PFSK-1 (cell line): ENCODE results near the gene ADAMTS15.

ENCODE experiments used
- FOXP2 ChIP-seq: optimal IDR thresholded peaks from 2 replicates; pipeline ENCODE3; 2011; ENCODE audit warnings: borderline replicate concordance, control low read depth, inconsistent platforms; ENCODE audit not compliant: insufficient read depth; ENCODE audit errors: extremely low read length, extremely low read depth
- POLR2AphosphoS5 ChIP-seq: IDR thresholded peaks from 2 replicates; pipeline ENCODE4 v1.6.1; 2012; ENCODE audit warnings: low read depth, mild to moderate bottlenecking, control low read depth, low read length, moderate library complexity
- REST ChIP-seq, 2 experiments: IDR thresholded peaks; 2 replicates each; pipeline versions ENCODE4 v1.6.1 to v1.8.0; 2011 to 2012; ENCODE audit warnings: low read depth in 2 of 2, low read length in 2 of 2, control low read depth in 1 of 2, inconsistent platforms in 1 of 2, mild to moderate bottlenecking in 1 of 2, moderate library complexity in 1 of 2; ENCODE audit not compliant: insufficient read depth in 1 of 2
- SIN3A ChIP-seq: IDR thresholded peaks from 2 replicates; pipeline ENCODE4 v1.6.1; 2012; ENCODE audit warnings: mild to moderate bottlenecking, low read length, moderate library complexity, borderline replicate concordance; ENCODE audit not compliant: insufficient read depth
- TAF1 ChIP-seq: IDR thresholded peaks from 2 replicates; pipeline ENCODE4 v1.6.1; 2012; ENCODE audit warnings: low read length, control low read depth, borderline replicate concordance; ENCODE audit not compliant: insufficient read depth

The ADAMTS15 gene

GRCh38 chr11:130437848-130438247 is 10.6 kb upstream of the ADAMTS15 start:
- no peak for TF ChIP-seq REST (IDR thresholded peaks at IDR 0.05; ENCODE audit: insufficient read depth in 1 of 2, low read depth in 2 of 2, low read length in 2 of 2)
- no peak for TF ChIP-seq SIN3A
- no peak for TF ChIP-seq FOXP2
- TF ChIP-seq TAF1, result no peak
- no peak for TF ChIP-seq POLR2AphosphoS5

- TF ChIP-seq REST (IDR thresholded peaks at IDR 0.05; ENCODE audit: insufficient read depth in 1 of 2, low read depth in 2 of 2, low read length in 2 of 2), result no peak
Observed at GRCh38 chr11:130439160-130439519, 9.3 kb upstream of the ADAMTS15 start.

- TF ChIP-seq TAF1, result no peak
- no peak for TF ChIP-seq REST (IDR thresholded peaks at IDR 0.05; ENCODE audit: insufficient read depth in 1 of 2, low read depth in 2 of 2, low read length in 2 of 2)
- TF ChIP-seq FOXP2, result no peak
- no peak for TF ChIP-seq POLR2AphosphoS5
- TF ChIP-seq SIN3A, result no peak
Observed at GRCh38 chr11:130439876-130440275, 8.6 kb upstream of the ADAMTS15 start.

GRCh38 chr11:130441719-130442118 is 6.7 kb upstream of the ADAMTS15 start:
- TF ChIP-seq SIN3A, result no peak
- no peak for TF ChIP-seq FOXP2
- no peak for TF ChIP-seq REST (IDR thresholded peaks at IDR 0.05; ENCODE audit: insufficient read depth in 1 of 2, low read depth in 2 of 2, low read length in 2 of 2)
- no peak for TF ChIP-seq TAF1
- no peak for TF ChIP-seq POLR2AphosphoS5

GRCh38 chr11:130442737-130443136 is 5.7 kb upstream of the ADAMTS15 start:
- no peak for TF ChIP-seq REST (IDR thresholded peaks at IDR 0.05; ENCODE audit: insufficient read depth in 1 of 2, low read depth in 2 of 2, low read length in 2 of 2)
- TF ChIP-seq TAF1, result no peak
